Measurements from ENCODE around the gene RASA4B.
A peak's percentile ranks its signal among the peaks of the same experiment; 100 is the strongest.

Gene RASA4B

DNA sequence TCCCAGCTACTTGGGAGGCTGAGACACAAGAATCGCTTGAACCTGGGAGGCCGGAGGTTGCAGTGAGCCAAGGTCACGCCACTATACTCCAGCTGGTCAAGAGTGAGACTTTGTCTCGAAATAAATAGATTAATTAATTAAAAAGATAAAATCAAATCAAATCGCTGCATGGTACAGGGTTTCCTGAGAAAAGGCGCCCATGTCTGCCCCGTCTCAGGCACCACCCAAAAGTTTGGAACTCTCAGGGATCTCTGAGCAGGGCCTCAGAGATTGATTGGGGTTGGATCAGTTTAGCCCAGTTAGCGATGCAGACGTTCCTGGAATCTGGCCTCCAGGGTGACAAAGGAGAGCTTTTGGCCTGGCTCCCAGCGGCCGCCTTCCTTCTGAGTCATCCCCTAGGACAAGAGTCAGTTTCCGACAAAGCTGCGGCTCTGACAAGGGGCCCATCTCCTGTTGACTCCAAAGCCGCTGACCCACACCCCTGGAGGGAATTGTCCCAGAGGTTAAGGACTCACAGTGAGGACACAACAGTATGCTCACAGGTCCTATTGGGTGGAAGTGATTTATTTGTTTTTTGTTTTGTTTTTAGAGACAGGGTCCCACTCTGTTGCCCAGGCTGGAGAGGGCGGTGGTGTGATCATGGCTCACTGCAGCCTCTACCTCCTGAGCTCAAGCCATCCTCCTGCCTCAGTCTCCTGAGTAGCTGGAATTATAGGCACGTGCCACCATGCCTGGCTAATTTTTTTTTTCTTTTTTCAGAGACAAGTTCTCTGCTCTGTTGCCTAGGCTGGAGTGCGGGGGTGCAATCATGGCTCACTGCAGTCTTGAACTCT lies 77.4 kb downstream of the RASA4B start:
- H3K9me3 Mint-ChIP-seq, result no peaks in the 10 kb centered on the region
- no peak overlapping the region for H3K27ac Mint-ChIP-seq
- DNase-seq, result no peak
- H3K4me3 Mint-ChIP-seq, result no peak overlapping the region
- CTCF ChIA-PET, result interaction anchor here (1.0 to 3.1 kb wide), 5 partner anchors 10 to 36 kb away, joined by 3 to 14 read pairs (median 3); no protein-coding TSS in a partner anchor
- peaks cover 29% of the 10 kb centered on the region for H3K36me3 Mint-ChIP-seq
- no peaks in the 10 kb centered on the region for H3K27me3 Mint-ChIP-seq
- peaks cover 23% of the 10 kb centered on the region for H3K4me1 Mint-ChIP-seq

DNA sequence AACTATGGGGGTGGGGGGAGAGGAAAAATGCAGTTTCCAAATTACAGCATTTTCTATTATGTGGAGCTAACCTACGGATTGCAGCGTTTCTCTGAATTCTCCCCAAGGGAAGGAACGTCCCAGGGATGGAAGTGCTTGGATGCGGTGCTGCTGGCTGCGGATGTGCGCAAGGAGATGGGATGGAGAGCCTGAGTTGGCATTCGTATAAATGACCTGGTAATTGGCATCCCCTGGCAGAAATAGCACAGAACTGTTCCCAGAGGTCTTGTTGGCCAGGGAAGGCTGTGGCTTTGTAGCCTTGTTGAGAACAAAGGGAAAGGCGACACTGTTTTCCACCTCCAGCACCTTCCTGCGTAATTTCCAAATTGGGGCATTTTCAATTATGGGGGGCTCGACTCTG lies 81.5 kb downstream of the RASA4B start:
- CTCF ChIA-PET, result interaction anchor here (1.6 to 4.6 kb wide), 3 partner anchors 11 to 24 kb away, joined by 3 to 27 read pairs (median 23); no protein-coding TSS in a partner anchor
- peaks cover 23% of the 10 kb centered on the region for H3K36me3 Mint-ChIP-seq
- peaks cover 46% of the 10 kb centered on the region for H3K4me1 Mint-ChIP-seq
- no peak for DNase-seq
- peak overlapping the region; percentile 35 for H3K4me3 Mint-ChIP-seq
- H3K27ac Mint-ChIP-seq, result no peak overlapping the region
- no peaks in the 10 kb centered on the region for H3K9me3 Mint-ChIP-seq
- no peaks in the 10 kb centered on the region for H3K27me3 Mint-ChIP-seq

DNA sequence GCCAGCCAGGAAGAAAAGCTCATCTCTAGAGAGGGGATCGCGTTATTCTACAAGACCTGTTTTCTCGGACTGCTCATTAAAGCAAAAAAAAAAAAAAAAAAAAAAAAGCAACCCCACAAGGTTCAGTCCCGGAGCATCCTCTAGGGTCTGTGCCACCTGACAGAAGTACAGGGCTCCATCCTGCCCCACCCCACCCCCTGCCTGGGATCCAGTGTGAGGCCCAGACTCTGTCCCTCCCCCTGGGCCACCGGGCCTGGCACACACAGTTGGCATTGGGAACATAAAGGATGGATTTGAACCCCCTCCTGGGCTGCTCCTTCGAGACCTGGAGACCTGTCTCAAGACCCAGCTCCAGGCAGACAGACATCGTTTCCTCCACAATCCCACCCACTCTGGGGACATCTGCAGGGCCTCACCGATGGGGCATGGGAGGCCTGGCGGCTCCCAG lies 83.5 kb downstream of the RASA4B start:
- peak overlapping the region; percentile 91 for H3K27ac Mint-ChIP-seq
- no peaks in the 10 kb centered on the region for H3K9me3 Mint-ChIP-seq
- CTCF ChIA-PET, result interaction anchor here (1.2 to 4.6 kb wide), 4 partner anchors 12 to 29 kb away, joined by 3 to 27 read pairs (median 18); no protein-coding TSS in a partner anchor
- no peaks in the 10 kb centered on the region for H3K27me3 Mint-ChIP-seq
- peaks cover 67% of the 10 kb centered on the region for H3K4me1 Mint-ChIP-seq
- DNase-seq, result peak; percentile 52
- peak overlapping the region; percentile 87 for H3K4me3 Mint-ChIP-seq
- H3K36me3 Mint-ChIP-seq, result peaks cover 27% of the 10 kb centered on the region

DNA sequence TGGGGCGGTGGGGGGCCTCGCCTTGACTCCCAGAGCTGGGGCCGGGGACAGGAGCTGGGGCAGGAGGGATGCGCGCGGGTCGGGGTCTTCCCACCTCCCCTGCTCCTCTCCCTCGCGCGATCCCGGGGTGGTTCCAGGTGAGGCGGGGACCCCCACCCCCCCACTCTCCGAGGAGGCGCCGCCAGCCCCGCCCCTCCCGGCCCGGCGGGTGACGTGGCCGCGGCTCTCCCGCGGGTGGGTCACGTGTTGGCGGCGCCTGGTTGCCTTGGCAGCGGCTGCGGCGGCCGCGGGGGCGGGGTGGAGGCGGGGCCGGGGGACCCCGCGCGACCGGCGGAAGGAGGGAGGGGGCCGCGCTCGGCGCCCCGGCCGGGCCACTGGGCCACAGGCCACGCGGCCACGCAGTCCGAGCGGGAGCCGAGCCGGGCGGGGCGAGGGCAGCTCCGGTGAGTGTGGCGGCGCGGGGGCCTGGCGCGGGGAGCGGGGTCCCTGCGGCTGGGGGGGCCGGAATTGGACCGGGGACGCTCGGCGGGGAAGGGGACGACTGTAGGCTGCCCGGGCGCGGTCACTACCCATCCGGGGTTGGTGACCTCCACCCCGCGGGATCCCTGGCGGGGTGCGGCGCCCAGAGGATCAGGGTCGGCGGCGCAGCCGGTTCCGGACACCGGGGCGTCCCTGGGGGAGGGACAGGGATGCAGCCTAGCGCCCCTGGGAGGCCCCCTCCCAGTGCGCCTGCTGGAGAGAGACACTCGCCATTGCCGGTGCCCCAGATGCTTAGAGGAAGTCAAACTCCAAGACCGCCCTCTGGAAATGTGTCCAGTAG lies 84.1 kb downstream of the RASA4B start, which contains the start of gene ORAI2:
Gene ORAI2 (plus strand): TSS at position 357 of the 820 bp plus-strand sequence. CDS start 5,382 bp downstream, outside the sequence.
- peak; percentile 89 for DNase-seq
- Mint-ChIP-seq H3K4me1 (peaks cover 72% of the 10 kb centered on the region), H3K36me3 (peaks cover 26% of the 10 kb centered on the region), H3K4me3 (peak within 1 kb of the TSS; percentile 87), H3K9me3 (no peaks in the 10 kb centered on the region), H3K27me3 (no peaks in the 10 kb centered on the region), H3K27ac (peak within 1 kb of the TSS; percentile 98)
- CTCF ChIA-PET, result interaction anchor here (1.2 to 4.6 kb wide), 5 partner anchors 13 to 28 kb away, joined by 3 to 27 read pairs (median 17); no protein-coding TSS in a partner anchor
